Loucy (cell line): ENCODE measurements around the gene RNU6-9.

Experiments used
- EZH2phosphoT487 ChIP-seq: fragments of 200-600 bp; IDR thresholded peaks from 2 replicates; pipeline ENCODE4 v1.6.1; 2018; ENCODE audit warnings: antibody characterized with exemption, mild to moderate bottlenecking, moderate library complexity, borderline replicate concordance
- TF ChIP-seq, protein P1 (sequence below): fragments of 200-600 bp; sonication (generic); conservative IDR thresholded peaks from 2 replicates; pipeline ENCODE4 v1.5.1; 2014; ENCODE audit warnings: mild to moderate bottlenecking, antibody characterized with exemption, low read length

DNA sequence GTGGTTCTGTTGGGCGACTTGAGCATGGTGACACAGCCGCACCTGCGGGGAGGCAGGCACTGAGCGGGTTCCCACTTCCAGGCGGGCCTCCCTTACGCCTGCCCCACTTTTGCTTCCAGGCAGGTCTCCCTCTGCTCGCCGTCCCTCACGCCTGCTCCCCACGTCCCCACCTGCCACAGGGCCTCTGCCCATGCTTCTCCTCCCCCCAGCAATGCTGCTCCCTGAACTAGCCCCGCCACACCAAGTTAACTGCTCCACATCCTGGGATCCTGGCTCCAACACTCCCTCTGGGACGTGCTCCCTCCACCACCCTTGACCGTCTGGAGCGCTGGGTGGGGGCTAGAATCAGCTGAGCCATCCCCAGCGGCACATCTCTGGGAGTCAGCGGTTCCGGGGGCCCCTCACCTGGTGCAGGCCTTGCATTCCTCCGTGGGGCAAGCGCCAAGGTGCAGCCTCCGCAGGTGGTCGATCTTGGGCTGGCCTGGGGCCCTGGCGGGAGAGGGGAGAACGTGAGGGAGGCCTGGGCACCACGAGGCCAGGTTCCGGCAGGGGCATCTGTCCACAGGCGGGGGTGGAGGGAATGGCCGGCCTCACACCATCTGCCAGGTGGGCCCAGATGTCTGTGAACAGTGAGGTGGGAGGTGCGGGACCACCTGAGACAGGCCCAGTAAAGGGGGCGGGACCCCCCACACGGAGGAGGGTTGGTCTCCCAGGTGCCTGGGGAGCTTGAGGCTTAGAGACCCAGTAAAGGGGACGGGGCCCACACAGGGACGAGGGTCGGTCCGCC lies 24.6 kb upstream of the RNU6-9 start:
- TF ChIP-seq, protein P1, sequence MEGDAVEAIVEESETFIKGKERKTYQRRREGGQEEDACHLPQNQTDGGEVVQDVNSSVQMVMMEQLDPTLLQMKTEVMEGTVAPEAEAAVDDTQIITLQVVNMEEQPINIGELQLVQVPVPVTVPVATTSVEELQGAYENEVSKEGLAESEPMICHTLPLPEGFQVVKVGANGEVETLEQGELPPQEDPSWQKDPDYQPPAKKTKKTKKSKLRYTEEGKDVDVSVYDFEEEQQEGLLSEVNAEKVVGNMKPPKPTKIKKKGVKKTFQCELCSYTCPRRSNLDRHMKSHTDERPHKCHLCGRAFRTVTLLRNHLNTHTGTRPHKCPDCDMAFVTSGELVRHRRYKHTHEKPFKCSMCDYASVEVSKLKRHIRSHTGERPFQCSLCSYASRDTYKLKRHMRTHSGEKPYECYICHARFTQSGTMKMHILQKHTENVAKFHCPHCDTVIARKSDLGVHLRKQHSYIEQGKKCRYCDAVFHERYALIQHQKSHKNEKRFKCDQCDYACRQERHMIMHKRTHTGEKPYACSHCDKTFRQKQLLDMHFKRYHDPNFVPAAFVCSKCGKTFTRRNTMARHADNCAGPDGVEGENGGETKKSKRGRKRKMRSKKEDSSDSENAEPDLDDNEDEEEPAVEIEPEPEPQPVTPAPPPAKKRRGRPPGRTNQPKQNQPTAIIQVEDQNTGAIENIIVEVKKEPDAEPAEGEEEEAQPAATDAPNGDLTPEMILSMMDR, result no peak
- no peak for TF ChIP-seq EZH2phosphoT487
